IMR-90 (cell line): ENCODE results near the gene PARD3. TPM values are rescaled to one million over a fixed set of nuclear protein-coding genes. Genes with fewer than 3 reads are reported as not detected.

Experiments used
- ATAC-seq: fragments of 200-7000 bp; cut with Tn5 transposase; 2 replicates; pipeline ENCODE4 v1.9.1; 2020; ENCODE audit warnings: low read depth, mild to moderate bottlenecking, moderate library complexity
- BruUV-seq: library from RNA; stranded (reverse); fragments of 400-500 nt; replicated peaks from 2 replicates; lab custom pipeline; 2021; lab: Mats Ljungman, UMichigan
- CTCF ChIA-PET: fragments of 300-600 bp; formaldehyde crosslinking; extraction: SDS; loops from one replicate; lab custom pipeline; 2021; ENCODE audit warnings: antibody characterized with exemption; lab: Yijun Ruan, JAX
- POLR2A ChIA-PET: fragments of 300-600 bp; sonication (Branson Sonifier 250); formaldehyde crosslinking; loops from one replicate; lab custom pipeline; 2022; ENCODE audit warnings: antibody characterized with exemption; ENCODE audit not compliant: unreplicated experiment; lab: Charles Lee
- DNase-seq: peaks from one replicate; pipeline ENCODE4 v3.0.0; 2013
- H2AFZ ChIP-seq: replicated peaks from 2 replicates; pipeline ENCODE3; 2013; ENCODE audit warnings: low read length, mild to moderate bottlenecking; ENCODE audit not compliant: poor library complexity
- H2AK5ac ChIP-seq: 2 replicates; pipeline ENCODE4 v1.6.1; 2013; ENCODE audit warnings: low read depth, low read length, inconsistent platforms
- H2AK9ac ChIP-seq: replicated peaks from 2 replicates; pipeline ENCODE3; 2013; ENCODE audit warnings: mild to moderate bottlenecking, low read depth, low read length, moderate library complexity; ENCODE audit not compliant: poor library complexity
- H2BK120ac ChIP-seq: 2 replicates; pipeline ENCODE4 v1.6.1; 2013; ENCODE audit warnings: low read depth, low read length, inconsistent platforms
- H2BK15ac ChIP-seq: 3 replicates; pipeline ENCODE4 v1.6.1; 2013; ENCODE audit warnings: low read depth, low read length, inconsistent platforms
- H2BK20ac ChIP-seq: 2 replicates; pipeline ENCODE4 v1.6.1; 2013; ENCODE audit warnings: low read depth, mild to moderate bottlenecking, inconsistent platforms, low read length, moderate library complexity
- H2BK5ac ChIP-seq: 2 replicates; pipeline ENCODE4 v1.6.1; 2013; ENCODE audit warnings: mild to moderate bottlenecking, low read depth, low read length, inconsistent platforms; ENCODE audit not compliant: poor library complexity, severe bottlenecking
- H3K14ac ChIP-seq: replicated peaks from 2 replicates; pipeline ENCODE4 v1.6.1; 2013; ENCODE audit warnings: low read depth, low read length, inconsistent platforms
- H3K18ac ChIP-seq: 2 replicates; pipeline ENCODE4 v1.6.1; 2013; ENCODE audit warnings: low read depth, low read length, control low read depth
- H3K23ac ChIP-seq: 2 replicates; pipeline ENCODE4 v1.6.1; 2013; ENCODE audit warnings: low read depth, low read length, inconsistent platforms
- H3K27ac ChIP-seq: 2 replicates; pipeline ENCODE4 v1.5.1; 2013; ENCODE audit warnings: mild to moderate bottlenecking, control low read depth, low read length; ENCODE audit not compliant: insufficient read depth
- H3K27me3 ChIP-seq: 2 replicates; pipeline ENCODE4 v1.6.1; 2013; ENCODE audit warnings: low read length; ENCODE audit not compliant: control insufficient read depth, insufficient read depth
- H3K36me3 ChIP-seq: 2 replicates; pipeline ENCODE4 v1.6.1; 2013; ENCODE audit warnings: low read length, mixed read lengths; ENCODE audit not compliant: control insufficient read depth, insufficient read depth
- H3K4ac ChIP-seq: 2 replicates; pipeline ENCODE4 v1.6.1; 2013; ENCODE audit warnings: low read depth, low read length, inconsistent platforms
- H3K4me1 ChIP-seq: 2 replicates; pipeline ENCODE4 v1.6.1; 2013; ENCODE audit warnings: low read length, mixed read lengths; ENCODE audit not compliant: control insufficient read depth, insufficient read depth
- H3K4me2 ChIP-seq: 2 replicates; pipeline ENCODE4 v1.6.1; 2013; ENCODE audit warnings: low read depth, mild to moderate bottlenecking, control low read depth, low read length, moderate library complexity
- H3K4me3 ChIP-seq: 2 replicates; pipeline ENCODE4 v1.5.1; 2013; ENCODE audit warnings: low read depth, mild to moderate bottlenecking, control low read depth, low read length, moderate library complexity; ENCODE audit not compliant: insufficient read depth
- H3K56ac ChIP-seq: 2 replicates; pipeline ENCODE4 v1.6.1; 2013; ENCODE audit warnings: low read length, inconsistent platforms; ENCODE audit not compliant: insufficient read depth; ENCODE audit errors: extremely low read depth
- H3K79me1 ChIP-seq, 2 experiments: 2 replicates each; pipeline ENCODE4 v1.6.1; 2013; ENCODE audit warnings: low read length in 2 of 2, inconsistent platforms in 1 of 2, low read depth in 1 of 2
- H3K9ac ChIP-seq: 2 replicates; pipeline ENCODE4 v1.6.1; 2013; ENCODE audit warnings: low read depth, low read length, control low read depth
- H3K9me1 ChIP-seq: 2 replicates; pipeline ENCODE4 v1.6.1; 2013; ENCODE audit warnings: low read length, inconsistent platforms; ENCODE audit not compliant: insufficient read depth
- H3K9me3 ChIP-seq: 2 replicates; pipeline ENCODE4 v1.6.1; 2013; ENCODE audit warnings: low read length; ENCODE audit not compliant: control insufficient read depth, insufficient read depth
- H4K20me1 ChIP-seq: 2 replicates; pipeline ENCODE4 v1.6.1; 2013; ENCODE audit warnings: low read length, inconsistent platforms; ENCODE audit not compliant: insufficient read depth
- H4K5ac ChIP-seq: 2 replicates; pipeline ENCODE4 v1.6.1; 2013; ENCODE audit warnings: mild to moderate bottlenecking, low read depth, low read length, control low read depth
- H4K8ac ChIP-seq, 2 experiments: 2 replicates each; pipeline ENCODE4 v1.6.1; 2013; ENCODE audit warnings: low read depth in 2 of 2, low read length in 2 of 2, control low read depth in 1 of 2, inconsistent platforms in 1 of 2
- H4K91ac ChIP-seq: 2 replicates; pipeline ENCODE4 v1.6.1; 2013; ENCODE audit warnings: low read depth, low read length, inconsistent platforms; ENCODE audit not compliant: insufficient read depth
- BHLHE40 ChIP-seq: fragments of 150-350 bp; IDR thresholded peaks from 2 replicates; pipeline ENCODE4 v1.6.1; 2016; ENCODE audit warnings: mild to moderate bottlenecking, low read depth, low read length
- CEBPB ChIP-seq: IDR thresholded peaks from 2 replicates; pipeline ENCODE4 v1.6.1; 2012; ENCODE audit warnings: low read depth, low read length, improper control_type of control experiment
- FOS ChIP-seq: fragments of 150-350 bp; IDR thresholded peaks from 2 replicates; pipeline ENCODE4 v1.6.1; 2016; ENCODE audit warnings: low read depth, low read length
- MAFK ChIP-seq: IDR thresholded peaks from 2 replicates; pipeline ENCODE4 v1.6.1; 2012; ENCODE audit warnings: low read depth, low read length, improper control_type of control experiment
- MAZ ChIP-seq: IDR thresholded peaks from 2 replicates; pipeline ENCODE4 v1.6.1; 2012; ENCODE audit warnings: low read depth, mild to moderate bottlenecking, low read length, improper control_type of control experiment, moderate library complexity, borderline replicate concordance
- MXI1 ChIP-seq: IDR thresholded peaks from 2 replicates; pipeline ENCODE4 v1.6.1; 2012; ENCODE audit warnings: low read depth, mild to moderate bottlenecking, low read length, moderate library complexity, borderline replicate concordance
- NFE2L2 ChIP-seq: fragments of 150-350 bp; IDR thresholded peaks from 2 replicates; pipeline ENCODE4 v1.6.1; 2016; ENCODE audit warnings: low read depth, mild to moderate bottlenecking, low read length
- POLR2A ChIP-seq: IDR thresholded peaks from 2 replicates; pipeline ENCODE4 v1.6.1; 2012; ENCODE audit warnings: mild to moderate bottlenecking, low read depth, low read length
- RAD21 ChIP-seq: IDR thresholded peaks from 2 replicates; pipeline ENCODE4 v1.6.1; 2012; ENCODE audit warnings: low read length, improper control_type of control experiment
- RCOR1 ChIP-seq: IDR thresholded peaks from 2 replicates; pipeline ENCODE4 v1.6.1; 2012; ENCODE audit warnings: mild to moderate bottlenecking, low read length, improper control_type of control experiment; ENCODE audit not compliant: insufficient replicate concordance
- SMC3 ChIP-seq: fragments of 150-350 bp; IDR thresholded peaks from 2 replicates; pipeline ENCODE4 v1.6.1; 2016; ENCODE audit warnings: low read depth, mild to moderate bottlenecking, antibody characterized with exemption, low read length, moderate library complexity
- dilution Hi-C: fragments of 300-500 bp; cut with HindIII; formaldehyde crosslinking; loops from one replicate; pipeline ENCODE4 v1.14.3; 2018; ENCODE audit warnings: low sequenced_read_pairs; ENCODE audit not compliant: unreplicated experiment
- in situ Hi-C: fragments of 300-500 bp; cut with MboI; formaldehyde crosslinking; loops from 3 replicates; pipeline ENCODE4 v1.14.3; 2019; ENCODE audit warnings: low sequenced_read_pairs, inconsistent platforms, mixed read lengths
- intact Hi-C: fragments of 100-400 bp; cut with micrococcal nuclease; formaldehyde crosslinking; loops from 2 replicates; pipeline ENCODE4 v1.10.0; 2022
- polyA plus RNA-seq, 3 experiments: library from polyadenylated mRNA; depleted of rRNA; stranded (reverse); fragments of >200 nt; gene quantifications; 2 replicates each; pipeline ENCODE4 v1.2.3, GENCODE V29; 2012; ENCODE audit warnings: low replicate concordance in 1 of 3
- total RNA-seq: library from RNA; depleted of rRNA; stranded (reverse); fragments of >200 nt; gene quantifications from 2 replicates; pipeline ENCODE4 v1.2.3, GENCODE V29; 2012
- TF ChIP-seq, protein P1 (sequence below): fragments of 150-350 bp; IDR thresholded peaks from 2 replicates; pipeline ENCODE4 v1.6.1; 2017; ENCODE audit warnings: mild to moderate bottlenecking, antibody characterized with exemption, low read length, low read depth
- TF ChIP-seq, protein P2 (sequence below): conservative IDR thresholded peaks from 2 replicates; pipeline ENCODE4 v1.5.1; 2012; ENCODE audit warnings: mild to moderate bottlenecking, low read depth, low read length, improper control_type of control experiment
- TF ChIP-seq, protein P3 (sequence below): fragments of 150-350 bp; IDR thresholded peaks from 2 replicates; pipeline ENCODE4 v1.6.1; 2016; ENCODE audit warnings: low read depth, mild to moderate bottlenecking, low read length, moderate library complexity, borderline replicate concordance

The PARD3 gene
- total and polyA plus RNA-seq, 2 of the 4 experiments (the other 2 are of a cell fraction), result 14.6 to 37.5 TPM

DNA sequence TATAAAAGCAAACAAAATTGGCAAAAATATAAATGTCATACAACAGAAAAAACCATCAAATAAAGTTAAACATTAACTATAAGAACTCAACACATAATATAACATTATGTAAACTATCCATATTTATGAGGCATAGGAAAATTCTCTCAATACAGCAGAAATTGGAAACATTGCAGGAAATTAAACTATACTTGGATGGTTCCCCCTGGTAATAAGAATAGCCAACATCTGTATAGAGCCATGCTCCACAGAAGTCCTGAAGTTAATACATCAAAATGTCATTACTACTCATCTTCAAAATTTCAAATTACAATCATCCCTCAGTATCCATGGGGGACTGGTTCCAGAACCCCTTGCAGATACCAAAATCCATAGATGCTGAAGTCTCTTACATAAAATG is 350.5 kb downstream of the PARD3 start:
- Histone ChIP-seq H3K27ac (no peak overlapping the region), H2BK15ac (no peak overlapping the region), H2BK120ac (no peak overlapping the region), H3K23ac (no peak overlapping the region), H2AK9ac (no peak overlapping the region), H3K9me3 (no peaks in the 10 kb centered on the region), H4K8ac (no peak overlapping the region), H3K14ac (no peak overlapping the region), H3K56ac (no peak overlapping the region), H4K5ac (no peak overlapping the region), H3K4ac (no peak overlapping the region), H2AK5ac (no peak overlapping the region), H3K79me1 (peaks cover 0 to 3% of the 10 kb centered on the region in 2 experiments; a peak in 1 of 4 replicates), H2BK20ac (no peak overlapping the region), H3K4me2 (no peak overlapping the region), H3K36me3 (peaks cover 4% of the 10 kb centered on the region; the same call in 1 of the 2 replicates), H3K18ac (no peak overlapping the region), H3K4me3 (no peak overlapping the region), H4K91ac (no peak overlapping the region), H4K20me1 (no peaks in the 10 kb centered on the region), H3K27me3 (no peaks in the 10 kb centered on the region), H3K9ac (no peak overlapping the region), H2AFZ (no peak overlapping the region), H3K4me1 (no peaks in the 10 kb centered on the region), H2BK5ac (no peak overlapping the region), H3K9me1 (no peaks in the 10 kb centered on the region)
- ATAC-seq (no peak), DNase-seq (no peak)
- intact Hi-C loops, result no loop called here
- BruUV-seq, result no TSS peak
- in situ Hi-C loops, result no loop called here
- CTCF ChIA-PET, result no interaction called here
- TF ChIP-seq MAFK (no peak), MAZ (no peak), NFE2L2 (no peak), FOS (no peak), SMC3 (no peak), POLR2A (no peak), BHLHE40 (no peak), RAD21 (no peak), RCOR1 (no peak), CEBPB (no peak), MXI1 (no peak)
- TF ChIP-seq, protein P1, sequence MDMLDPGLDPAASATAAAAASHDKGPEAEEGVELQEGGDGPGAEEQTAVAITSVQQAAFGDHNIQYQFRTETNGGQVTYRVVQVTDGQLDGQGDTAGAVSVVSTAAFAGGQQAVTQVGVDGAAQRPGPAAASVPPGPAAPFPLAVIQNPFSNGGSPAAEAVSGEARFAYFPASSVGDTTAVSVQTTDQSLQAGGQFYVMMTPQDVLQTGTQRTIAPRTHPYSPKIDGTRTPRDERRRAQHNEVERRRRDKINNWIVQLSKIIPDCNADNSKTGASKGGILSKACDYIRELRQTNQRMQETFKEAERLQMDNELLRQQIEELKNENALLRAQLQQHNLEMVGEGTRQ, result no peak
- TF ChIP-seq, protein P2, sequence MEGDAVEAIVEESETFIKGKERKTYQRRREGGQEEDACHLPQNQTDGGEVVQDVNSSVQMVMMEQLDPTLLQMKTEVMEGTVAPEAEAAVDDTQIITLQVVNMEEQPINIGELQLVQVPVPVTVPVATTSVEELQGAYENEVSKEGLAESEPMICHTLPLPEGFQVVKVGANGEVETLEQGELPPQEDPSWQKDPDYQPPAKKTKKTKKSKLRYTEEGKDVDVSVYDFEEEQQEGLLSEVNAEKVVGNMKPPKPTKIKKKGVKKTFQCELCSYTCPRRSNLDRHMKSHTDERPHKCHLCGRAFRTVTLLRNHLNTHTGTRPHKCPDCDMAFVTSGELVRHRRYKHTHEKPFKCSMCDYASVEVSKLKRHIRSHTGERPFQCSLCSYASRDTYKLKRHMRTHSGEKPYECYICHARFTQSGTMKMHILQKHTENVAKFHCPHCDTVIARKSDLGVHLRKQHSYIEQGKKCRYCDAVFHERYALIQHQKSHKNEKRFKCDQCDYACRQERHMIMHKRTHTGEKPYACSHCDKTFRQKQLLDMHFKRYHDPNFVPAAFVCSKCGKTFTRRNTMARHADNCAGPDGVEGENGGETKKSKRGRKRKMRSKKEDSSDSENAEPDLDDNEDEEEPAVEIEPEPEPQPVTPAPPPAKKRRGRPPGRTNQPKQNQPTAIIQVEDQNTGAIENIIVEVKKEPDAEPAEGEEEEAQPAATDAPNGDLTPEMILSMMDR, result no peak
- TF ChIP-seq, protein P3, sequence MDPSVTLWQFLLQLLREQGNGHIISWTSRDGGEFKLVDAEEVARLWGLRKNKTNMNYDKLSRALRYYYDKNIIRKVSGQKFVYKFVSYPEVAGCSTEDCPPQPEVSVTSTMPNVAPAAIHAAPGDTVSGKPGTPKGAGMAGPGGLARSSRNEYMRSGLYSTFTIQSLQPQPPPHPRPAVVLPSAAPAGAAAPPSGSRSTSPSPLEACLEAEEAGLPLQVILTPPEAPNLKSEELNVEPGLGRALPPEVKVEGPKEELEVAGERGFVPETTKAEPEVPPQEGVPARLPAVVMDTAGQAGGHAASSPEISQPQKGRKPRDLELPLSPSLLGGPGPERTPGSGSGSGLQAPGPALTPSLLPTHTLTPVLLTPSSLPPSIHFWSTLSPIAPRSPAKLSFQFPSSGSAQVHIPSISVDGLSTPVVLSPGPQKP, result no peak
- POLR2A ChIA-PET, result no interaction called here
- dilution Hi-C loops, result no loop called here
